ENCODE results near the gene KRTAP5-5.

DNA sequence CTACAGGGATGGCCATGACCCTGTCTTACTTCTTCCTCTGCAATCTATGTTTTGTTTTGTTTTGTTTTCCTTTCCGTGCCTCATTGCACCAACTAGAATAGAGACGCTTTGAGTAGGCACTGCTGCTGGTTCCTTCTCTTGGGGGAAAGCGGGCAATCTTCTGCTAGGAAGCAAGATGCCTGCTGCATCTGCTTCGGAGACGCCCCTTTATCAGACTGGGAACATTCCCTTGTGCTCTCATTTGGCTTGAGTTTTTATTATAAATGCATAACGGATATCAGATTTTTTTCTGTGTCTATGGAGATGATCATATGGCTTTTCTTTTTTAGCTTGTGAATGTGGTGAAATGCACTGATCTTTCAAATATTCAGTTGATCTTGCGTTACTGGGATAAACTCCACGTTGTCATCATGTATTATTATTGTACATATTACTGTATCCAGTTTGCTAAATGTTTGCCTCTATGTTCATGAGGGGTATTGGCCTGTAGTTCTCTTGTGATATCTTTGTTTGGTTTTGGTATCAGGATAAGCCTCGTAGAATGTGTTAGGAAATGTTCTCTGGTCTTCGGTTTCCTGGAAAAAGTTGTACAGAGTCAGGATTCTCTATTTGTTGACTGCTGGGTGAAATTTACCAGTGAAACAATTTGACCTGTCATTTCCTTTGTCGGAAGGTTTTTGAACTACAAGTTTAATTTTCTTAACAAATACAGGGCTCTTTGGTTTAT lies 44.0 kb downstream of the KRTAP5-5 start:
- TF ChIP-seq POLR2A (IDR thresholded peaks at IDR 0.05) = no peak
- TF ChIP-seq, protein P1, sequence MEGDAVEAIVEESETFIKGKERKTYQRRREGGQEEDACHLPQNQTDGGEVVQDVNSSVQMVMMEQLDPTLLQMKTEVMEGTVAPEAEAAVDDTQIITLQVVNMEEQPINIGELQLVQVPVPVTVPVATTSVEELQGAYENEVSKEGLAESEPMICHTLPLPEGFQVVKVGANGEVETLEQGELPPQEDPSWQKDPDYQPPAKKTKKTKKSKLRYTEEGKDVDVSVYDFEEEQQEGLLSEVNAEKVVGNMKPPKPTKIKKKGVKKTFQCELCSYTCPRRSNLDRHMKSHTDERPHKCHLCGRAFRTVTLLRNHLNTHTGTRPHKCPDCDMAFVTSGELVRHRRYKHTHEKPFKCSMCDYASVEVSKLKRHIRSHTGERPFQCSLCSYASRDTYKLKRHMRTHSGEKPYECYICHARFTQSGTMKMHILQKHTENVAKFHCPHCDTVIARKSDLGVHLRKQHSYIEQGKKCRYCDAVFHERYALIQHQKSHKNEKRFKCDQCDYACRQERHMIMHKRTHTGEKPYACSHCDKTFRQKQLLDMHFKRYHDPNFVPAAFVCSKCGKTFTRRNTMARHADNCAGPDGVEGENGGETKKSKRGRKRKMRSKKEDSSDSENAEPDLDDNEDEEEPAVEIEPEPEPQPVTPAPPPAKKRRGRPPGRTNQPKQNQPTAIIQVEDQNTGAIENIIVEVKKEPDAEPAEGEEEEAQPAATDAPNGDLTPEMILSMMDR (IDR thresholded peaks at IDR 0.05) = no peak
- no peak for TF ChIP-seq POLR2AphosphoS5 (IDR thresholded peaks at IDR 0.05)
- no peak for TF ChIP-seq EP300 (IDR thresholded peaks at IDR 0.05)
